ENCODE measurements around the gene PLCZ1.

GRCh38 chr12:18658179-18658578, 79.6 kb downstream of the PLCZ1 start:
- TF ChIP-seq POLR2AphosphoS5 (IDR thresholded peaks at IDR 0.05; ENCODE audit: low read depth, low read length): no peak
- TF ChIP-seq REST (IDR thresholded peaks at IDR 0.05; ENCODE audit: insufficient read depth in 1 of 2, low read depth in 2 of 2, low read length in 2 of 2): no peak
- TF ChIP-seq SIN3A (IDR thresholded peaks at IDR 0.05; ENCODE audit: borderline replicate concordance, insufficient read depth, low read length): no peak
